Spleen (tissue), 11 donors: ENCODE results near the gene DLX6. TPM values are rescaled to one million over a fixed set of nuclear protein-coding genes. Genes with fewer than 3 reads are reported as not detected.

ENCODE experiments used
- DNase-seq: peaks from one replicate; pipeline ENCODE4 v3.0.0-alpha.2; 2020
- H3K27ac ChIP-seq, 8 donors: fragments of 200-600 bp; sonication (generic) in 7 of 8; 1 replicate in 4 of 8; 2 replicates in 4 of 8; pipeline versions ENCODE4 v1.5.0 to v1.8.0; 2016 to 2021; ENCODE audit warnings: inconsistent platforms in 4 of 8, mild to moderate bottlenecking in 4 of 8, moderate library complexity in 1 of 8
- H3K27me3 ChIP-seq, 7 donors: fragments of 200-600 bp; sonication (generic) in 6 of 7; replicated peaks in 1 of 7; 1 replicate in 4 of 7; 2 replicates in 3 of 7; pipeline versions ENCODE4 v1.5.0 to v1.8.0; 2016 to 2021; ENCODE audit warnings: inconsistent platforms in 3 of 7, mild to moderate bottlenecking in 1 of 7
- H3K36me3 ChIP-seq, 6 donors: fragments of 200-600 bp; sonication (generic) in 5 of 6; 1 replicate in 4 of 6; 2 replicates in 2 of 6; pipeline versions ENCODE4 v1.5.0 to v1.8.0; 2016 to 2021; ENCODE audit warnings: inconsistent platforms in 2 of 6
- H3K4me1 ChIP-seq, 6 donors: fragments of 200-600 bp; sonication (generic) in 5 of 6; 1 replicate in 3 of 6; 2 replicates in 3 of 6; pipeline versions ENCODE4 v1.5.0 to v1.8.0; 2016 to 2021; ENCODE audit warnings: inconsistent platforms in 3 of 6
- H3K4me3 ChIP-seq, 8 donors: fragments of 200-600 bp; sonication (generic) in 7 of 8; 1 replicate in 4 of 8; 2 replicates in 4 of 8; pipeline versions ENCODE4 v1.5.0 to v1.8.0; 2016 to 2021; ENCODE audit warnings: inconsistent platforms in 4 of 8, mild to moderate bottlenecking in 4 of 8, moderate library complexity in 2 of 8
- H3K9me3 ChIP-seq, 8 donors: fragments of 200-600 bp; sonication (generic) in 7 of 8; 1 replicate in 4 of 8; 2 replicates in 4 of 8; pipeline versions ENCODE4 v1.5.0 to v1.8.0; 2016 to 2021; ENCODE audit warnings: inconsistent platforms in 4 of 8
- POLR2A ChIP-seq, 3 donors: fragments of 450-650 bp; IDR thresholded peaks; one replicate each; pipeline ENCODE4 v1.5.1; 2017; ENCODE audit warnings: antibody characterized with exemption in 3 of 3, mild to moderate bottlenecking in 1 of 3
- POLR2AphosphoS5 ChIP-seq, 3 donors: sonication (generic); formaldehyde crosslinking; IDR thresholded peaks; one replicate each; pipeline ENCODE4 v1.5.1; 2017; ENCODE audit warnings: antibody characterized with exemption in 3 of 3
- whole genome bisulfite sequencing, 5 donors: extraction: QIAGEN DNeasy Blood & Tissue Kit in 3 of 5; methylation state at CpG; one replicate each; pipeline versions ENCODE4 v1.1.5 to v1.1.7; 2013 to 2018; 5-methylcytosine and 5-hydroxymethylcytosine counted together
- intact Hi-C: fragments of 100-400 bp; cut with DNase I; formaldehyde crosslinking; loops from one replicate; pipeline ENCODE4 v1.15.0; 2023; ENCODE audit warnings: low total_unique reads
- polyA plus RNA-seq, 3 donors: library from polyadenylated mRNA; stranded (reverse); fragments of 200-250 nt; gene quantifications; one replicate each; pipeline ENCODE4 v1.2.1, GENCODE V29; 2013
- total RNA-seq, 7 donors: library from RNA; depleted of rRNA in 3 of 7; stranded (reverse); fragments of >200 nt in 3 of 7; fragmentation: NEBNext Ultra II Directional in 4 of 7; extraction: Animal tissue kit (Norgen Biotek cat#: 25700) in 4 of 7; gene quantifications; one replicate each; pipeline versions ENCODE4 v1.1.0 to v1.2.1, GENCODE V29; 2016 to 2021
- TF ChIP-seq, protein P1 (sequence below), 11 experiments: fragments of 200-600 bp in 7 of 11; fragments of 450-650 bp in 4 of 11; sonication (generic) in 4 of 11; IDR thresholded peaks in 8 of 11; conservative IDR thresholded peaks in 3 of 11; 1 replicate in 7 of 11; 2 replicates in 4 of 11; pipeline versions ENCODE4 v1.4.0 to v1.8.0; 2016 to 2021; ENCODE audit warnings: antibody characterized with exemption in 11 of 11, inconsistent platforms in 4 of 11, mild to moderate bottlenecking in 1 of 11
- donor health status: healthy with polysubstance abuse.
- donor health status: DM: no; HTN: no; CAD: no; lungs with moderate emphysema.
- donor health status: DM: no; HTN: no; CAD: no.
- donor health status: Bipolar disorder and iron deficiency.
- donor health status: healthy.
- donor health status: DM: no; HTN: no; CAD: no.
- donor health status: DM: yes; HTN: yes; CAD: no.

The DLX6 gene
- total and polyA plus RNA-seq, 10 donors = not detected

DNA sequence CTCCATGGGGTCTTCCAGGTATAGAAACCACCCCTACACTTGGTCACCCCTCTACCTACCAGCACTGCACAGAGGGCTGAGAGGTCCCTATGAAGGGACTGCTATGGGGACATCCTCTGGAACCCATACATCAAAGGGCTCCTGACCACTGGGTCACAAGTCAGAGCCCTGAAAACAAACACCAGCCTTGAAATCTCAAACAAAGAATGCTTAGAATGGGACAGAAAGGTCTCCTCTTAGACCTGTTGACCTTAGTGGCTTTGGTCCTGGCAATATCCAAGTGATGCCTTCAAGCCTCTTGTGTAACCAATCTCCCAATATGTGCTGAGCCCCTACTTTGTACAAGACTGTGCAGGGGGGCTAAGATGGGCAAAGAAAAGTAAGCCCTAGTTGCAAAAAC, 34.6 kb upstream of the DLX6 start:
- no peak overlapping the region for H3K4me3 ChIP-seq
- H3K36me3 ChIP-seq = no peaks in the 10 kb centered on the region
- H3K4me1 ChIP-seq = no peaks in the 10 kb centered on the region
- H3K27ac ChIP-seq = no peak overlapping the region
- no peak for DNase-seq
- H3K27me3 ChIP-seq = peaks cover 0 to 16% (median 3%) of the 10 kb centered on the region in 7 donors
- TF ChIP-seq POLR2AphosphoS5 (IDR thresholded peaks at IDR 0.05) (no peak), POLR2A (IDR thresholded peaks at IDR 0.05) (no peak)
- TF ChIP-seq, protein P1, sequence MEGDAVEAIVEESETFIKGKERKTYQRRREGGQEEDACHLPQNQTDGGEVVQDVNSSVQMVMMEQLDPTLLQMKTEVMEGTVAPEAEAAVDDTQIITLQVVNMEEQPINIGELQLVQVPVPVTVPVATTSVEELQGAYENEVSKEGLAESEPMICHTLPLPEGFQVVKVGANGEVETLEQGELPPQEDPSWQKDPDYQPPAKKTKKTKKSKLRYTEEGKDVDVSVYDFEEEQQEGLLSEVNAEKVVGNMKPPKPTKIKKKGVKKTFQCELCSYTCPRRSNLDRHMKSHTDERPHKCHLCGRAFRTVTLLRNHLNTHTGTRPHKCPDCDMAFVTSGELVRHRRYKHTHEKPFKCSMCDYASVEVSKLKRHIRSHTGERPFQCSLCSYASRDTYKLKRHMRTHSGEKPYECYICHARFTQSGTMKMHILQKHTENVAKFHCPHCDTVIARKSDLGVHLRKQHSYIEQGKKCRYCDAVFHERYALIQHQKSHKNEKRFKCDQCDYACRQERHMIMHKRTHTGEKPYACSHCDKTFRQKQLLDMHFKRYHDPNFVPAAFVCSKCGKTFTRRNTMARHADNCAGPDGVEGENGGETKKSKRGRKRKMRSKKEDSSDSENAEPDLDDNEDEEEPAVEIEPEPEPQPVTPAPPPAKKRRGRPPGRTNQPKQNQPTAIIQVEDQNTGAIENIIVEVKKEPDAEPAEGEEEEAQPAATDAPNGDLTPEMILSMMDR (IDR thresholded peaks at IDR 0.05 in 8 of 11, conservative IDR thresholded peaks at IDR 0.05 in 3 of 11) = no peak
- intact Hi-C loops = no loop called here
- H3K9me3 ChIP-seq = no peaks in the 10 kb centered on the region

DNA sequence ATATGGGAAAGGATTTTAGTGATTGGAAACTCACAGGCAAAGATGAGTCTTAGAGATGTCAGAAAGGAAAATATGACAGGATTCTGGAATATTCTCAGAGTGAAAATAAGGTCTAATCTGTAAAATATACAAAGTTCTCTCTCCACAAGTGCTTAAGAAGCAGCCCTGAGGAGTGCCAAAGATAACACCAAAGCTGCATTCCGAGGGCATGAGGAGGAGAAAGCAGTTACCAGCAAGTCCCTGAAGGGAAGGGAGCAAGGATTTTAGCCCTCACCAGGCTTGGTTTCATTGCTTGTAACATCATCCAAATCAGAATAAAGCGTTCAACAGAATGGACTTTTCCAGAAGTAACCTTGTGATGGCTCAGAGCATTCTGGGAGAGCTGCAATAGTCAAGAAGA, 31.4 kb upstream of the DLX6 start:
- intact Hi-C loops = no loop called here
- Histone ChIP-seq H3K4me3 (no peak overlapping the region), H3K27ac (no peak overlapping the region), H3K27me3 (peaks cover 0 to 16% (median 0%) of the 10 kb centered on the region in 7 donors), H3K4me1 (no peaks in the 10 kb centered on the region), H3K36me3 (no peaks in the 10 kb centered on the region), H3K9me3 (no peaks in the 10 kb centered on the region)
- TF ChIP-seq, protein P1 (IDR thresholded peaks at IDR 0.05 in 8 of 11, conservative IDR thresholded peaks at IDR 0.05 in 3 of 11) = no peak
- TF ChIP-seq POLR2AphosphoS5 (IDR thresholded peaks at IDR 0.05) = no peak
- TF ChIP-seq POLR2A (IDR thresholded peaks at IDR 0.05) = no peak
- DNase-seq = no peak
- 68 to 93% (median 83%) methylated on average over 2 of the region's 2 CpGs for WGBS, 5 donors

DNA sequence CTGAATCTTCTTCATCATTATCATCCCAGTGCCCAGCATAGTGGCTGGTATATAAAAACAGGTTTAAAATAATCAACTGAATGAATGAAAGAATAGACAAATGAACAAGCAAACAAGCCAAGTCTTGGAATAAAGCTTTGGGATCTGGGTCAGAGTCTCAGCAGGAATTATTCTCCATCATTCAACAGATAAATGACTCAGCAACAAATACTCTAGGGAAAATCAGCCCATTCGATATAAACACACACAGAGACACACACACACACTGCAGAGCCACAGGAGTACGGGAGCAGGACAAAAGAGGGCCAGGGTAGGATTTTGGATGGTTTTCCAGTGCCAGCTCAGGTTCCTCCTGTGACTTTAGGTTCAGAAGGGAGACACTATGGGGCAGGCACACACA, 29.2 kb upstream of the DLX6 start:
- Histone ChIP-seq H3K4me1 (no peaks in the 10 kb centered on the region), H3K27ac (no peak overlapping the region), H3K9me3 (no peaks in the 10 kb centered on the region), H3K4me3 (no peak overlapping the region), H3K36me3 (no peaks in the 10 kb centered on the region), H3K27me3 (peaks cover 0 to 18% (median 0%) of the 10 kb centered on the region in 7 donors)
- no peak for TF ChIP-seq POLR2A (IDR thresholded peaks at IDR 0.05)
- TF ChIP-seq, protein P1 (IDR thresholded peaks at IDR 0.05 in 8 of 11, conservative IDR thresholded peaks at IDR 0.05 in 3 of 11) = no peak
- no peak for TF ChIP-seq POLR2AphosphoS5 (IDR thresholded peaks at IDR 0.05)
- DNase-seq = no peak
- WGBS, 5 donors = 65 to 77% (median 72%) methylated on average over 2 of the region's 2 CpGs
- intact Hi-C loops = no loop called here

DNA sequence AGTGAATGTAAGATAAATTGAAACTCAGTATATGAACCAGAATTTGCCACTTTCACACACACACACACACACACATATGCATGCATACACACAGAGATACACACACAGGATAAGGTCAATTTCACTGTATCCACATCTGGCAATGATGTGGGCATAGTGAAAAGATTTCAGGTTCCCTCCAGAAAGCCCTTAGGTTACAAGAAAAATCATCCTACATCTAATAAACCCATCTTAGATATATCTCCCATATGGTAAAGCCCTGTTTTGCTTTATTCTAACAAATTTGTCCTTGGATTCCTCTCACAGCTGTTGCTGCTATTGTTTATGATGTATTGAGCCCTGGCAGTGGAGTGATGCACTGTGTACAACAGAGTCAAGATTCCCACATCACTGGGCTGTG, 27.9 kb upstream of the DLX6 start:
- intact Hi-C loops = no loop called here

More for the DNA sequence above, 27.9 kb upstream of the DLX6 start:
- H3K36me3 ChIP-seq = no peaks in the 10 kb centered on the region
- TF ChIP-seq POLR2A (IDR thresholded peaks at IDR 0.05) (no peak), POLR2AphosphoS5 (IDR thresholded peaks at IDR 0.05) (no peak)
- TF ChIP-seq, protein P1 (IDR thresholded peaks at IDR 0.05 in 8 of 11, conservative IDR thresholded peaks at IDR 0.05 in 3 of 11) = no peak
- no peaks in the 10 kb centered on the region for H3K4me1 ChIP-seq
- no peak overlapping the region for H3K27ac ChIP-seq
- no peaks in the 10 kb centered on the region for H3K9me3 ChIP-seq
- no peak for DNase-seq
- peaks cover 0 to 24% (median 0%) of the 10 kb centered on the region in 7 donors for H3K27me3 ChIP-seq
- no peak overlapping the region for H3K4me3 ChIP-seq
